GM21515 (cell line): ENCODE results near the gene MS4A15.
"Not testable (repeated sequence)": the region's sequence is repeated elsewhere in the genome, so short reads cannot be mapped to it uniquely, and the experiment has no call there.

ENCODE experiments used
- ATAC-seq: cut with Tn5 transposase; IDR thresholded peaks from one replicate; pipeline ENCODE4 v1.9.1; 2021; ENCODE audit not compliant: unreplicated experiment

Gene MS4A15

GRCh38 chr11:60756307-60757032 is at the start of gene MS4A15:
Gene MS4A15, plus strand, starts transcription at chr11:60756867. Its CDS starts 6,867 bp downstream, at chr11:60763734.
- ATAC-seq: no peak

- no peak for ATAC-seq
Measured at GRCh38 chr11:60706931-60707330, 49.7 kb upstream of the MS4A15 start.

GRCh38 chr11:60710482-60710881 is 46.2 kb upstream of the MS4A15 start:
- no peak for ATAC-seq

GRCh38 chr11:60711276-60711675 is 45.4 kb upstream of the MS4A15 start:
- ATAC-seq: no peak

GRCh38 chr11:60713423-60713822 is 43.2 kb upstream of the MS4A15 start:
- ATAC-seq: not testable (repeated sequence)

GRCh38 chr11:60717956-60718355 is 38.7 kb upstream of the MS4A15 start:
- ATAC-seq: no peak

- ATAC-seq: no peak
Measured at GRCh38 chr11:60718524-60719316, 37.9 kb upstream of the MS4A15 start.

- ATAC-seq: no peak
Measured at GRCh38 chr11:60719391-60719790, 37.3 kb upstream of the MS4A15 start.

GRCh38 chr11:60720460-60720859 is 36.2 kb upstream of the MS4A15 start:
- ATAC-seq: no peak

- ATAC-seq: no peak
Measured at GRCh38 chr11:60724420-60724819, 32.2 kb upstream of the MS4A15 start, which contains the start of gene MS4A18. Gene MS4A18, plus strand, starts transcription at chr11:60724720.

GRCh38 chr11:60725592-60725991 is 31.1 kb upstream of the MS4A15 start:
- ATAC-seq: no peak

- no peak for ATAC-seq
Measured at GRCh38 chr11:60731586-60731985, 25.1 kb upstream of the MS4A15 start.

GRCh38 chr11:60734279-60734678 is 22.4 kb upstream of the MS4A15 start:
- ATAC-seq: no peak

GRCh38 chr11:60739114-60739513 is 17.6 kb upstream of the MS4A15 start:
- ATAC-seq: no peak

GRCh38 chr11:60740573-60740972 is 16.1 kb upstream of the MS4A15 start:
- ATAC-seq: no peak

- ATAC-seq: no peak
Measured at GRCh38 chr11:60741421-60741820, 15.2 kb upstream of the MS4A15 start.

GRCh38 chr11:60743058-60743457 is 13.6 kb upstream of the MS4A15 start:
- ATAC-seq: no peak

GRCh38 chr11:60744114-60744513 is 12.6 kb upstream of the MS4A15 start:
- no peak for ATAC-seq

GRCh38 chr11:60747359-60747873 is 9.3 kb upstream of the MS4A15 start:
- ATAC-seq: no peak

- no peak for ATAC-seq
Measured at GRCh38 chr11:60748225-60748624, 8.4 kb upstream of the MS4A15 start.

GRCh38 chr11:60748821-60749220 is 7.8 kb upstream of the MS4A15 start:
- no peak for ATAC-seq

- no peak for ATAC-seq
Measured at GRCh38 chr11:60750911-60751310, 5.8 kb upstream of the MS4A15 start.
